HepG2 (cell line): ENCODE data around the gene ARHGEF3. TPM values are rescaled to one million over a fixed set of nuclear protein-coding genes. Genes with fewer than 3 reads are reported as not detected.

Experiments used
- ATF7-NPFF ChIP-seq: sonication (generic); formaldehyde crosslinking; IDR thresholded peaks from 2 replicates; pipeline ENCODE4 v1.8.1; 2023; ENCODE audit warnings: mild to moderate bottlenecking, low read depth, missing genetic modification reagents, moderate library complexity
- DRAP1 ChIP-seq: IDR thresholded peaks from 2 replicates; pipeline ENCODE4 v1.6.1; 2016; ENCODE audit warnings: missing genetic modification reagents, missing compliant biosample characterization
- GZF1 ChIP-seq: sonication (generic); formaldehyde crosslinking; IDR thresholded peaks from 2 replicates; pipeline ENCODE4 v1.5.1; 2020; ENCODE audit warnings: mild to moderate bottlenecking, missing genetic modification reagents
- LRRFIP1 ChIP-seq: sonication (generic); formaldehyde crosslinking; conservative IDR thresholded peaks from 2 replicates; pipeline ENCODE4 v1.4.0; 2020; ENCODE audit warnings: missing genetic modification reagents
- NRL ChIP-seq: sonication (generic); formaldehyde crosslinking; IDR thresholded peaks from 2 replicates; pipeline ENCODE4 v1.5.0; 2020; ENCODE audit warnings: missing genetic modification reagents, mild to moderate bottlenecking, moderate library complexity, borderline replicate concordance
- ZBTB21 ChIP-seq: sonication (generic); formaldehyde crosslinking; IDR thresholded peaks from 2 replicates; pipeline ENCODE4 v1.4.0; 2020; ENCODE audit warnings: missing genetic modification reagents
- ZNF343 ChIP-seq: sonication (generic); formaldehyde crosslinking; IDR thresholded peaks from 2 replicates; pipeline ENCODE4 v1.4.0; 2020; ENCODE audit warnings: mild to moderate bottlenecking, missing genetic modification reagents
- ZNF430 ChIP-seq: sonication (generic); formaldehyde crosslinking; IDR thresholded peaks from 2 replicates; pipeline ENCODE4 v1.9.0; 2021; ENCODE audit warnings: mild to moderate bottlenecking, missing genetic modification reagents
- polyA plus RNA-seq, 8 experiments: library from polyadenylated mRNA; depleted of rRNA in 3 of 8; stranded (reverse) in 7 of 8; unstranded in 1 of 8; fragments of >200 nt; fragmentation: Illumina TruSeq in 4 of 8; extraction: Trizol in 4 of 8; gene quantifications; 2 replicates each; pipeline versions ENCODE4 v1.2.1 to v1.2.3, GENCODE V29; 2011 to 2016; ENCODE audit warnings: low read depth in 4 of 8, missing spikeins in 1 of 8, mixed read lengths in 1 of 8; ENCODE audit not compliant: insufficient read depth in 1 of 8
- total RNA-seq, 5 experiments: library from RNA; depleted of rRNA; stranded (reverse); fragments of >200 nt; fragmentation: Illumina TruSeq; extraction: Trizol; gene quantifications; 2 replicates each; pipeline ENCODE4 v1.2.3, GENCODE V29; 2016; ENCODE audit warnings: low read depth in 1 of 5
- TF ChIP-seq, protein P1 (sequence below): sonication (generic); formaldehyde crosslinking; IDR thresholded peaks from 2 replicates; pipeline ENCODE4 v1.4.0; 2020; ENCODE audit warnings: missing genetic modification reagents, borderline replicate concordance
- TF ChIP-seq, protein P2 (sequence below): sonication (generic); formaldehyde crosslinking; IDR thresholded peaks from 2 replicates; pipeline ENCODE4 v1.9.0; 2021; ENCODE audit warnings: mild to moderate bottlenecking, missing genetic modification reagents

ARHGEF3 gene
- total and polyA plus RNA-seq, 2 of the 13 experiments (the other 11 are each of a cell fraction or from before 2014, with no cell fraction given), result 14.8 to 23.1 TPM

DNA sequence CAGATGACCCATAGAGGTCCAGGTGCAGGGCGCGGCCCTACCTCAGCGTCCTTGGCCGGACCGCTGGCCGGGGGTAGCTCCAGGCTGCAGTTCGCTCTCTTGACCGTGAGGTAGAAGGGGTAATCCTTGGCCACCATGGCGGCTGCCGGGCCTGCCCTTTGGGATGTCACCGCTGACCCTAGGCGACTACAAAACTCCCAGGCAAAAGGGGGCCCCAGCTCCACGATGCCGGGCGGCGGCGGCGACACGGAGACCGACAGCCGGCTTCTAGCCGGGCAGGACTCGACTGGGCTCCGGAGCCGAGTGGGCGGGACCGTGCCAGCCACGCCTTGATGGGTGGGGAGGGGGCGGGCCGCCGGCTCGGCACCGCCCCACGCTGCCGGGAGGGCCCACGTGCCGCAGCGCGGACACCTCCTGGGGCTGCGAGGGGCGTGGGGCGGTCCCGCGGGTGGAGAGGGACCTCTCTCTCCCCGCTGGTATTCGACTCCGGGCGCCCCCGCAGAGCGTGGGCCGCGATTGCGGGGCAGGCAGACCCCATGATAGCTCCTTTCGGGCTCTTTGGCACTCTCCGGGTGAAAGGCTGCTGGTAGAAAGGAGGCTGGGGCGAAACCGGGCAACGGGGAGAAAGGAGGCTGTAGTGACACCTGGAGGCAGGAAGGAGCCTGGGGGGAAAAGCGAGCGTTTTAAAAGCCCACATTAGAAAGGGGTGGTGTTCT lies at the start of gene ARHGEF3 (continued):
- TF ChIP-seq, protein P1, sequence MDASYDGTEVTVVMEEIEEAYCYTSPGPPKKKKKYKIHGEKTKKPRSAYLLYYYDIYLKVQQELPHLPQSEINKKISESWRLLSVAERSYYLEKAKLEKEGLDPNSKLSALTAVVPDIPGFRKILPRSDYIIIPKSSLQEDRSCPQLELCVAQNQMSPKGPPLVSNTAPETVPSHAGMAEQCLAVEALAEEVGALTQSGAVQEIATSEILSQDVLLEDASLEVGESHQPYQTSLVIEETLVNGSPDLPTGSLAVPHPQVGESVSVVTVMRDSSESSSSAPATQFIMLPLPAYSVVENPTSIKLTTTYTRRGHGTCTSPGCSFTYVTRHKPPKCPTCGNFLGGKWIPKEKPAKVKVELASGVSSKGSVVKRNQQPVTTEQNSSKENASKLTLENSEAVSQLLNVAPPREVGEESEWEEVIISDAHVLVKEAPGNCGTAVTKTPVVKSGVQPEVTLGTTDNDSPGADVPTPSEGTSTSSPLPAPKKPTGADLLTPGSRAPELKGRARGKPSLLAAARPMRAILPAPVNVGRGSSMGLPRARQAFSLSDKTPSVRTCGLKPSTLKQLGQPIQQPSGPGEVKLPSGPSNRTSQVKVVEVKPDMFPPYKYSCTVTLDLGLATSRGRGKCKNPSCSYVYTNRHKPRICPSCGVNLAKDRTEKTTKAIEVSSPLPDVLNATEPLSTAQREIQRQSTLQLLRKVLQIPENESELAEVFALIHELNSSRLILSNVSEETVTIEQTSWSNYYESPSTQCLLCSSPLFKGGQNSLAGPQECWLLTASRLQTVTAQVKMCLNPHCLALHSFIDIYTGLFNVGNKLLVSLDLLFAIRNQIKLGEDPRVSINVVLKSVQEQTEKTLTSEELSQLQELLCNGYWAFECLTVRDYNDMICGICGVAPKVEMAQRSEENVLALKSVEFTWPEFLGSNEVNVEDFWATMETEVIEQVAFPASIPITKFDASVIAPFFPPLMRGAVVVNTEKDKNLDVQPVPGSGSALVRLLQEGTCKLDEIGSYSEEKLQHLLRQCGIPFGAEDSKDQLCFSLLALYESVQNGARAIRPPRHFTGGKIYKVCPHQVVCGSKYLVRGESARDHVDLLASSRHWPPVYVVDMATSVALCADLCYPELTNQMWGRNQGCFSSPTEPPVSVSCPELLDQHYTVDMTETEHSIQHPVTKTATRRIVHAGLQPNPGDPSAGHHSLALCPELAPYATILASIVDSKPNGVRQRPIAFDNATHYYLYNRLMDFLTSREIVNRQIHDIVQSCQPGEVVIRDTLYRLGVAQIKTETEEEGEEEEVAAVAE (CRISPR knock-in tag), result no peak
- 0 out of 2 replicates have a peak, but pooled peaks have one; percentile 57 for TF ChIP-seq ZNF343 (CRISPR knock-in tag)
- TF ChIP-seq ZBTB21, result no peak
- TF ChIP-seq ATF7-NPFF (CRISPR knock-in tag), result peak; percentile 49
- TF ChIP-seq NRL (CRISPR knock-in tag), result no peak
- TF ChIP-seq LRRFIP1, result no peak
- peak; percentile 55; the same call in 1 of the 2 replicates for TF ChIP-seq DRAP1 (CRISPR knock-in tag)
- TF ChIP-seq ZNF430 (CRISPR knock-in tag), result peak; percentile 80; the same call in 1 of the 2 replicates
- TF ChIP-seq, protein P2, sequence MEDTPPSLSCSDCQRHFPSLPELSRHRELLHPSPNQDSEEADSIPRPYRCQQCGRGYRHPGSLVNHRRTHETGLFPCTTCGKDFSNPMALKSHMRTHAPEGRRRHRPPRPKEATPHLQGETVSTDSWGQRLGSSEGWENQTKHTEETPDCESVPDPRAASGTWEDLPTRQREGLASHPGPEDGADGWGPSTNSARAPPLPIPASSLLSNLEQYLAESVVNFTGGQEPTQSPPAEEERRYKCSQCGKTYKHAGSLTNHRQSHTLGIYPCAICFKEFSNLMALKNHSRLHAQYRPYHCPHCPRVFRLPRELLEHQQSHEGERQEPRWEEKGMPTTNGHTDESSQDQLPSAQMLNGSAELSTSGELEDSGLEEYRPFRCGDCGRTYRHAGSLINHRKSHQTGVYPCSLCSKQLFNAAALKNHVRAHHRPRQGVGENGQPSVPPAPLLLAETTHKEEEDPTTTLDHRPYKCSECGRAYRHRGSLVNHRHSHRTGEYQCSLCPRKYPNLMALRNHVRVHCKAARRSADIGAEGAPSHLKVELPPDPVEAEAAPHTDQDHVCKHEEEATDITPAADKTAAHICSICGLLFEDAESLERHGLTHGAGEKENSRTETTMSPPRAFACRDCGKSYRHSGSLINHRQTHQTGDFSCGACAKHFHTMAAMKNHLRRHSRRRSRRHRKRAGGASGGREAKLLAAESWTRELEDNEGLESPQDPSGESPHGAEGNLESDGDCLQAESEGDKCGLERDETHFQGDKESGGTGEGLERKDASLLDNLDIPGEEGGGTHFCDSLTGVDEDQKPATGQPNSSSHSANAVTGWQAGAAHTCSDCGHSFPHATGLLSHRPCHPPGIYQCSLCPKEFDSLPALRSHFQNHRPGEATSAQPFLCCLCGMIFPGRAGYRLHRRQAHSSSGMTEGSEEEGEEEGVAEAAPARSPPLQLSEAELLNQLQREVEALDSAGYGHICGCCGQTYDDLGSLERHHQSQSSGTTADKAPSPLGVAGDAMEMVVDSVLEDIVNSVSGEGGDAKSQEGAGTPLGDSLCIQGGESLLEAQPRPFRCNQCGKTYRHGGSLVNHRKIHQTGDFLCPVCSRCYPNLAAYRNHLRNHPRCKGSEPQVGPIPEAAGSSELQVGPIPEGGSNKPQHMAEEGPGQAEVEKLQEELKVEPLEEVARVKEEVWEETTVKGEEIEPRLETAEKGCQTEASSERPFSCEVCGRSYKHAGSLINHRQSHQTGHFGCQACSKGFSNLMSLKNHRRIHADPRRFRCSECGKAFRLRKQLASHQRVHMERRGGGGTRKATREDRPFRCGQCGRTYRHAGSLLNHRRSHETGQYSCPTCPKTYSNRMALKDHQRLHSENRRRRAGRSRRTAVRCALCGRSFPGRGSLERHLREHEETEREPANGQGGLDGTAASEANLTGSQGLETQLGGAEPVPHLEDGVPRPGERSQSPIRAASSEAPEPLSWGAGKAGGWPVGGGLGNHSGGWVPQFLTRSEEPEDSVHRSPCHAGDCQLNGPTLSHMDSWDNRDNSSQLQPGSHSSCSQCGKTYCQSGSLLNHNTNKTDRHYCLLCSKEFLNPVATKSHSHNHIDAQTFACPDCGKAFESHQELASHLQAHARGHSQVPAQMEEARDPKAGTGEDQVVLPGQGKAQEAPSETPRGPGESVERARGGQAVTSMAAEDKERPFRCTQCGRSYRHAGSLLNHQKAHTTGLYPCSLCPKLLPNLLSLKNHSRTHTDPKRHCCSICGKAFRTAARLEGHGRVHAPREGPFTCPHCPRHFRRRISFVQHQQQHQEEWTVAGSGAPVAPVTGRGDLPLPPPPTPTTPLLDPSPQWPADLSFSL (CRISPR knock-in tag), result no peak
- no peak for TF ChIP-seq GZF1 (CRISPR knock-in tag)
